Nephron progenitor cell (in vitro differentiated cells): ENCODE results near the gene TCERG1L.

ENCODE experiments used
- DNase-seq: peaks from one replicate; pipeline ENCODE4 v3.0.0; 2021
- H3K27ac Mint-ChIP-seq: 2 replicates; pipeline ENCODE4 v1.8.0; 2021; ENCODE audit warnings: mild to moderate bottlenecking, moderate library complexity, mixed read lengths
- H3K27me3 Mint-ChIP-seq: 2 replicates; pipeline ENCODE4 v1.8.0; 2021; ENCODE audit warnings: mild to moderate bottlenecking, low read depth, mixed read lengths; ENCODE audit not compliant: poor library complexity
- H3K36me3 Mint-ChIP-seq: 2 replicates; pipeline ENCODE4 v1.8.0; 2021; ENCODE audit warnings: low read depth, mixed read lengths
- H3K4me1 Mint-ChIP-seq: 2 replicates; pipeline ENCODE4 v1.8.0; 2021; ENCODE audit warnings: mixed read lengths
- H3K4me3 Mint-ChIP-seq: 2 replicates; pipeline ENCODE4 v1.8.0; 2021; ENCODE audit warnings: mild to moderate bottlenecking, moderate library complexity, mixed read lengths
- H3K9me3 Mint-ChIP-seq: 2 replicates; pipeline ENCODE4 v1.8.0; 2021; ENCODE audit warnings: mild to moderate bottlenecking, moderate library complexity, mixed read lengths
- CTCF ChIP-seq: fragments of 200-600 bp; sonication (generic); IDR thresholded peaks from 2 replicates; pipeline ENCODE4 v1.5.0; 2021; ENCODE audit warnings: antibody characterized with exemption

The TCERG1L gene

GRCh38 chr10:131310142-131310541 is 1.4 kb downstream of the TCERG1L start:
- Mint-ChIP-seq H3K4me3 (peak overlapping the region; percentile 69), H3K4me1 (peaks cover 7% of the 10 kb centered on the region), H3K27me3 (peaks cover 60% of the 10 kb centered on the region), H3K9me3 (no peaks in the 10 kb centered on the region), H3K36me3 (no peaks in the 10 kb centered on the region), H3K27ac (no peak overlapping the region)
- DNase-seq = no peak
- TF ChIP-seq CTCF = peak; percentile 57

GRCh38 chr10:131300508-131300907 is 11.0 kb downstream of the TCERG1L start:
- DNase-seq = no peak
- Mint-ChIP-seq H3K9me3 (peaks cover 64% of the 10 kb centered on the region), H3K27me3 (peaks cover 14% of the 10 kb centered on the region), H3K4me3 (no peak overlapping the region), H3K4me1 (no peaks in the 10 kb centered on the region), H3K27ac (no peak overlapping the region), H3K36me3 (no peaks in the 10 kb centered on the region)
- TF ChIP-seq CTCF = no peak

GRCh38 chr10:131290781-131291180 is 20.7 kb downstream of the TCERG1L start:
- Mint-ChIP-seq H3K27ac (no peak overlapping the region), H3K4me3 (no peak overlapping the region), H3K36me3 (peaks cover 12% of the 10 kb centered on the region), H3K4me1 (no peaks in the 10 kb centered on the region), H3K27me3 (peaks cover 10% of the 10 kb centered on the region), H3K9me3 (peaks cover 25% of the 10 kb centered on the region)
- TF ChIP-seq CTCF = no peak
- DNase-seq = no peak

- H3K4me3 Mint-ChIP-seq = no peak overlapping the region
- DNase-seq = no peak
- H3K27ac Mint-ChIP-seq = no peak overlapping the region
- H3K9me3 Mint-ChIP-seq = peaks cover 8% of the 10 kb centered on the region
- no peak for TF ChIP-seq CTCF
- H3K27me3 Mint-ChIP-seq = no peaks in the 10 kb centered on the region
- H3K36me3 Mint-ChIP-seq = peaks cover 6% of the 10 kb centered on the region
- H3K4me1 Mint-ChIP-seq = no peaks in the 10 kb centered on the region
These were observed 22.9 kb downstream of the TCERG1L start for GRCh38 chr10:131288648-131289047.

- Mint-ChIP-seq H3K36me3 (no peaks in the 10 kb centered on the region), H3K27ac (no peak overlapping the region), H3K4me3 (no peak overlapping the region), H3K4me1 (no peaks in the 10 kb centered on the region), H3K9me3 (no peaks in the 10 kb centered on the region), H3K27me3 (peaks cover 9% of the 10 kb centered on the region)
- no peak for TF ChIP-seq CTCF
- DNase-seq = no peak
These were observed 28.6 kb downstream of the TCERG1L start for GRCh38 chr10:131282961-131283360.

GRCh38 chr10:131280101-131280500 is 31.4 kb downstream of the TCERG1L start:
- Mint-ChIP-seq H3K36me3 (no peaks in the 10 kb centered on the region), H3K4me1 (no peaks in the 10 kb centered on the region), H3K27ac (no peak overlapping the region), H3K4me3 (no peak overlapping the region), H3K9me3 (no peaks in the 10 kb centered on the region), H3K27me3 (peaks cover 9% of the 10 kb centered on the region)
- no peak for TF ChIP-seq CTCF
- no peak for DNase-seq
